Pancreas (tissue), 10 donors: ENCODE results near the gene DKK2. TPM values are rescaled to one million over a fixed set of nuclear protein-coding genes. Genes with fewer than 3 reads are reported as not detected.

Experiments
- ATAC-seq, 4 donors: fragments of 200-7000 bp; cut with Tn5 transposase; one replicate each; pipeline versions ENCODE4 v1.8.0 to v1.9.1; 2020; ENCODE audit warnings: mild to moderate bottlenecking in 4 of 4, moderate library complexity in 4 of 4
- DNase-seq, 6 donors: peaks; one replicate each; pipeline ENCODE4 v3.0.0-alpha.2; 2020
- FAIRE-seq: peaks from 2 replicates; lab custom pipeline; 2012; peaks lifted over from hg19 to GRCh38; lab: Jason Lieb, UNC
- H3K27ac ChIP-seq, 4 donors: fragments of 200-600 bp; sonication (generic); 1 replicate in 3 of 4; 2 replicates in 1 of 4; pipeline versions ENCODE4 v1.5.0 to v1.8.0; 2020
- H3K27me3 ChIP-seq, 4 donors: fragments of 200-600 bp; one replicate each; pipeline ENCODE4 v1.8.0; 2021
- H3K36me3 ChIP-seq, 3 donors: fragments of 200-600 bp; sonication (generic) in 1 of 3; one replicate each; pipeline versions ENCODE4 v1.5.0 to v1.8.0; 2020 to 2021
- H3K4me1 ChIP-seq, 3 donors: fragments of 200-600 bp; one replicate each; pipeline ENCODE4 v1.8.0; 2021
- H3K4me3 ChIP-seq, 4 donors: fragments of 200-600 bp; sonication (generic) in 2 of 4; one replicate each; pipeline versions ENCODE4 v1.5.0 to v1.8.0; 2020 to 2021
- H3K9me3 ChIP-seq, 4 donors: fragments of 200-600 bp; one replicate each; pipeline ENCODE4 v1.8.0; 2021
- WGBS, 2 donors: extraction: QIAGEN DNeasy Blood & Tissue Kit; methylation state at CpG; one replicate each; pipeline ENCODE4 v1.1.7; 2013; 5-methylcytosine and 5-hydroxymethylcytosine counted together
- intact Hi-C, 3 donors: fragments of 100-400 bp; cut with DNase I; formaldehyde crosslinking; loops; one replicate each; pipeline versions ENCODE4 v1.11.1 to v1.14.2; 2022
- polyA plus RNA-seq, 2 donors: library from polyadenylated mRNA; stranded (reverse); fragments of 200-250 nt; gene quantifications; one replicate each; pipeline ENCODE4 v1.2.3, GENCODE V29; 2013
- total RNA-seq, 6 donors: library from RNA; stranded (reverse); fragmentation: NEBNext Ultra II Directional in 4 of 6; extraction: Animal tissue kit (Norgen Biotek cat#: 25700) in 4 of 6; gene quantifications; one replicate each; pipeline versions ENCODE4 v1.2.1 to v1.2.4, GENCODE V29; 2021 to 2023
- TF ChIP-seq, protein P1 (sequence below), 4 donors: fragments of 200-600 bp; sonication (generic) in 3 of 4; IDR thresholded peaks; one replicate each; pipeline versions ENCODE4 v1.5.0 to v1.8.0; 2021; ENCODE audit warnings: antibody characterized with exemption in 4 of 4
- donor health status: healthy with polysubstance abuse.
- donor health status: DM: no; HTN: no; CAD: no; lungs with moderate emphysema.
- donor health status: DM: no; HTN: no; CAD: no.
- donor health status: control.
- donor health status: control.
- donor health status: Bipolar disorder and iron deficiency.
- donor health status: DM: yes; HTN: yes; CAD: no.
- donor health status: DM: no; HTN: no; CAD: no.
- donor health status: DM: no; HTN: no; CAD: no.
- donor health status: DM: yes; HTN: yes; CAD: no.

The DKK2 gene
- total and polyA plus RNA-seq, 8 donors: 0.08 to 1.3 (median 0.13) TPM; not detected in 2

GRCh38 chr4:107036584-107037198, 578 bp upstream of the DKK2 start:
- H3K4me3 ChIP-seq: peak overlapping the region in 2 of 4 donors; percentile 22 to 47
- WGBS, 2 donors: 5 to 6% methylated on average over 19 of the region's 19 CpGs
- ATAC-seq: peak in 2 of 4 donors; percentile 7 to 17
- no peaks in the 10 kb centered on the region for H3K9me3 ChIP-seq
- intact Hi-C loops: no loop called here
- H3K27ac ChIP-seq: no peak overlapping the region
- H3K27me3 ChIP-seq: peaks cover 0 to 39% (median 3%) of the 10 kb centered on the region in 4 donors
- no peak for FAIRE-seq
- TF ChIP-seq, protein P1, sequence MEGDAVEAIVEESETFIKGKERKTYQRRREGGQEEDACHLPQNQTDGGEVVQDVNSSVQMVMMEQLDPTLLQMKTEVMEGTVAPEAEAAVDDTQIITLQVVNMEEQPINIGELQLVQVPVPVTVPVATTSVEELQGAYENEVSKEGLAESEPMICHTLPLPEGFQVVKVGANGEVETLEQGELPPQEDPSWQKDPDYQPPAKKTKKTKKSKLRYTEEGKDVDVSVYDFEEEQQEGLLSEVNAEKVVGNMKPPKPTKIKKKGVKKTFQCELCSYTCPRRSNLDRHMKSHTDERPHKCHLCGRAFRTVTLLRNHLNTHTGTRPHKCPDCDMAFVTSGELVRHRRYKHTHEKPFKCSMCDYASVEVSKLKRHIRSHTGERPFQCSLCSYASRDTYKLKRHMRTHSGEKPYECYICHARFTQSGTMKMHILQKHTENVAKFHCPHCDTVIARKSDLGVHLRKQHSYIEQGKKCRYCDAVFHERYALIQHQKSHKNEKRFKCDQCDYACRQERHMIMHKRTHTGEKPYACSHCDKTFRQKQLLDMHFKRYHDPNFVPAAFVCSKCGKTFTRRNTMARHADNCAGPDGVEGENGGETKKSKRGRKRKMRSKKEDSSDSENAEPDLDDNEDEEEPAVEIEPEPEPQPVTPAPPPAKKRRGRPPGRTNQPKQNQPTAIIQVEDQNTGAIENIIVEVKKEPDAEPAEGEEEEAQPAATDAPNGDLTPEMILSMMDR (IDR thresholded peaks at IDR 0.05): no peak
- peaks cover 0 to 8% (median 0%) of the 10 kb centered on the region in 3 donors for H3K4me1 ChIP-seq
- no peaks in the 10 kb centered on the region for H3K36me3 ChIP-seq
- DNase-seq: peak in 1 of 6 donors; percentile 34

GRCh38 chr4:107034996-107035818, 906 bp downstream of the DKK2 start:
- peaks cover 0 to 39% (median 3%) of the 10 kb centered on the region in 4 donors for H3K27me3 ChIP-seq
- H3K4me1 ChIP-seq: peaks cover 0 to 8% (median 0%) of the 10 kb centered on the region in 3 donors
- ATAC-seq: peak in 3 of 4 donors; percentile 44 to 53 (median 52)
- no peak for FAIRE-seq
- H3K27ac ChIP-seq: no peak overlapping the region
- TF ChIP-seq, protein P1 (IDR thresholded peaks at IDR 0.05): no peak
- DNase-seq: peak in 5 of 6 donors; percentile 9 to 70 (median 29)
- H3K4me3 ChIP-seq: peak overlapping the region in 3 of 4 donors; percentile 8 to 47 (median 22)
- 2% methylated on average over 39 of the region's 39 CpGs for WGBS, 2 donors
- intact Hi-C loops: no loop called here
- H3K9me3 ChIP-seq: no peaks in the 10 kb centered on the region
- no peaks in the 10 kb centered on the region for H3K36me3 ChIP-seq

DNA sequence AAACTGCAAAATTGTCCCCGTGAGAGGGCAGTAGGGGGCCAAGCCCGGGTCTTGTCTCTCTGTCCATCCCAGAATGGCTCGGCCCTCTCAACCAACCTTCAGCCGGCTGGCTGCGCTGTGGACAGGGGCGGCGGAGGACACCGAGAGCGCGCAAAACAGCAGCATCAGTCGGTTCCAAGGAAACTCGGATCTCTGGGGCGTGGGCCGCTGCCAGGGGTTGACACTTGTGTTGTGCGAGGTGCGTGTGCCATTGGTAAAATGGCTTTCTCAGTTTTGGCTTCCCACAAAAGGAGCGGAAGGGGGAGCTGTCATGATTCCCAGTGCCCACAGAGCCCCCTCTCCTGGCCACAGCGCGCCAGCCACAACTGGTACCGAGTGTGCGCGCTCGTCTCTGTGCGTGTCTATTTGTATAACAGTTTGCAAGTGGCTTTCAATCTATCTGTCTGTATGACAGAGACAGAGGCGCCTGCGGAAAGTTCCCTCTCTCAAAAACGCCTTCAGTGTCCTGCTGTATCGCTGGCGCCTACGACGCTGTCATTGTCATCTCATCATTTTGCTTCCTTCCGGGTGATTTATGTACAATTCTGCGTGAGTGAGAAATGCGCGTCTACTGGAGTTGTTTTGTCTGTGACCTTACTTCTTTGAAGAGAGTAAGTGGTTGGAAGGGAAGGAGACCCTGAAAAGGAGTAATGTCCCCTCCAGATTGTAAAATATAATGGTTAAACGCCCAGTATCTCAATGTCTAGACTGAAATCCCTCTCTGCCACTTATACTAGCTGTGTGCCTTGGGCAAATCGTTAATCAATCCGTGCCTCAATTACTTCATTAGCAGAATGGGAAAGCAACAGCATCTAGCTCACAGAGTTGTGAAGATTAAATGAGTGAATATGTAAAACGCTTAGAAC, 1.8 kb downstream of the DKK2 start:
- 1 to 3% methylated on average over 39 of the region's 39 CpGs for WGBS, 2 donors
- FAIRE-seq (no peak), ATAC-seq (peak in 3 of 4 donors; percentile 45 to 52 (median 50)), DNase-seq (peak in 2 of 6 donors; percentile 52 to 58)
- peak overlapping the region in 1 of 4 donors; percentile 24 for H3K4me3 ChIP-seq
- TF ChIP-seq, protein P1 (IDR thresholded peaks at IDR 0.05): no peak
- H3K27ac ChIP-seq: no peak overlapping the region
- peaks cover 0 to 8% (median 0%) of the 10 kb centered on the region in 3 donors for H3K4me1 ChIP-seq
- no peaks in the 10 kb centered on the region for H3K9me3 ChIP-seq
- peaks cover 0 to 39% (median 3%) of the 10 kb centered on the region in 4 donors for H3K27me3 ChIP-seq
- intact Hi-C loops: no loop called here
- no peaks in the 10 kb centered on the region for H3K36me3 ChIP-seq

- H3K27ac ChIP-seq: no peak overlapping the region
- intact Hi-C loops: no loop called here
- WGBS, 2 donors: 57 to 69% methylated on average over 1 of the region's 1 CpG
- no peak for FAIRE-seq
- H3K9me3 ChIP-seq: no peaks in the 10 kb centered on the region
- ATAC-seq: no peak
- no peak overlapping the region for H3K4me3 ChIP-seq
- H3K4me1 ChIP-seq: no peaks in the 10 kb centered on the region
- DNase-seq: no peak
- peaks cover 0 to 15% (median 0%) of the 10 kb centered on the region in 4 donors for H3K27me3 ChIP-seq
- TF ChIP-seq, protein P1 (IDR thresholded peaks at IDR 0.05): no peak
- no peaks in the 10 kb centered on the region for H3K36me3 ChIP-seq
These were observed 8.7 kb downstream of the DKK2 start for GRCh38 chr4:107027379-107027778.
